Type B pancreatic cell (in vitro differentiated cells): ENCODE data around the gene PER3. TPM values are rescaled to one million over a fixed set of nuclear protein-coding genes. Genes with fewer than 3 reads are reported as not detected.
A peak's percentile ranks its signal among the peaks of the same experiment; 100 is the strongest.

Experiments
- DNase-seq: peaks from one replicate; pipeline ENCODE4 v3.0.0; 2021; ENCODE audit warnings: mixed read lengths; ENCODE audit not compliant: unreplicated experiment; ENCODE audit errors: extremely low spot score
- H3K27ac Mint-ChIP-seq: 2 replicates; pipeline ENCODE4 v1.8.0; 2021; ENCODE audit warnings: mild to moderate bottlenecking, mixed read lengths
- H3K27me3 Mint-ChIP-seq: 2 replicates; pipeline ENCODE4 v1.8.0; 2021; ENCODE audit warnings: mixed read lengths
- H3K36me3 Mint-ChIP-seq: 2 replicates; pipeline ENCODE4 v1.8.0; 2021; ENCODE audit warnings: mixed read lengths
- H3K4me1 Mint-ChIP-seq: one replicate; pipeline ENCODE4 v1.8.0; 2021; ENCODE audit warnings: mixed read lengths; ENCODE audit not compliant: unreplicated experiment
- H3K4me3 Mint-ChIP-seq: 2 replicates; pipeline ENCODE4 v1.8.0; 2021; ENCODE audit warnings: mild to moderate bottlenecking, mixed read lengths
- H3K9me3 Mint-ChIP-seq: 2 replicates; pipeline ENCODE4 v1.8.0; 2021; ENCODE audit warnings: mixed read lengths
- total RNA-seq: library from RNA; stranded (reverse); gene quantifications from 2 replicates; pipeline ENCODE4 v1.2.1, GENCODE V29; 2021; ENCODE audit warnings: low replicate concordance
- TF ChIP-seq, protein P1 (sequence below): fragments of 200-600 bp; sonication (generic); conservative IDR thresholded peaks from 2 replicates; pipeline ENCODE4 v1.5.0; 2021; ENCODE audit warnings: antibody characterized with exemption, mild to moderate bottlenecking

Gene PER3
- total RNA-seq, 1 donor from 2014 or later, result 7.1 TPM

DNA sequence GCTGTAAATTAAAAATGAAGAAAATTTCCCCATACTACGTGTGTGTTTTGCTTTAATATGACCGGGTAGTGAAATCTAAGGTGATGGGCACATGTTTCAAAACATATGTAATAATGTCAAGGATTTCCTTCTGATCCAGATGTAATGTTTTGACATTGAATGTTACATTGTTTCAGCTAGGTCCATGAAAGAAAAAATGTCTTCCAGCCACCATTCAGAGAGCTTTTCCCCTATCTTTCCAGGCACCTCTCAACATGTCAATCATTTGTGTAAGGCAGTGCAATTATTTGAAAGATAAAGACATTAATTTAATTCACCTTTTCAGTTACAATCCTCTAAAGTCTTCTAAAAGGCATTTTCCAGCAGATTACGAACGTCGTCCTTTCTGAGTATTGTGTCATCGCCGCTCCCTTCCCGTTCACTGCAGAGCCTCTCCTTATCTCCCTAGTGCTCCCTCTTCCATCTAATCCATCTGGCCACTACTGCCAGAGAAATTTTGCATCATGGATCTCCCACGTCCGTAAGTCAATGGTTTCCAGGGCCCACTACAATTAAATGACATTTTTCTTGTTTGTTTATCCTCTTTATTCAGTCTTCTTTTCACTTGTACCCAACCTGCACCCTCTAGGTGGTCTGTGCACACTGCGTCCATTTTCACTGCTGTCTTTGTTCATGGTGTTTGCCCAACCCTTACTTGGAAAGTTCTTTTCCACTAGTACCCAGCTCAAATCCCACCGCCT lies 14.2 kb upstream of the PER3 start:
- Mint-ChIP-seq H3K9me3 (no peaks in the 10 kb centered on the region), H3K27me3 (no peaks in the 10 kb centered on the region), H3K27ac (no peak overlapping the region), H3K4me3 (peak overlapping the region; percentile 58), H3K36me3 (peaks cover 17% of the 10 kb centered on the region), H3K4me1 (peaks cover 15% of the 10 kb centered on the region)
- TF ChIP-seq, protein P1, sequence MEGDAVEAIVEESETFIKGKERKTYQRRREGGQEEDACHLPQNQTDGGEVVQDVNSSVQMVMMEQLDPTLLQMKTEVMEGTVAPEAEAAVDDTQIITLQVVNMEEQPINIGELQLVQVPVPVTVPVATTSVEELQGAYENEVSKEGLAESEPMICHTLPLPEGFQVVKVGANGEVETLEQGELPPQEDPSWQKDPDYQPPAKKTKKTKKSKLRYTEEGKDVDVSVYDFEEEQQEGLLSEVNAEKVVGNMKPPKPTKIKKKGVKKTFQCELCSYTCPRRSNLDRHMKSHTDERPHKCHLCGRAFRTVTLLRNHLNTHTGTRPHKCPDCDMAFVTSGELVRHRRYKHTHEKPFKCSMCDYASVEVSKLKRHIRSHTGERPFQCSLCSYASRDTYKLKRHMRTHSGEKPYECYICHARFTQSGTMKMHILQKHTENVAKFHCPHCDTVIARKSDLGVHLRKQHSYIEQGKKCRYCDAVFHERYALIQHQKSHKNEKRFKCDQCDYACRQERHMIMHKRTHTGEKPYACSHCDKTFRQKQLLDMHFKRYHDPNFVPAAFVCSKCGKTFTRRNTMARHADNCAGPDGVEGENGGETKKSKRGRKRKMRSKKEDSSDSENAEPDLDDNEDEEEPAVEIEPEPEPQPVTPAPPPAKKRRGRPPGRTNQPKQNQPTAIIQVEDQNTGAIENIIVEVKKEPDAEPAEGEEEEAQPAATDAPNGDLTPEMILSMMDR, result no peak
- no peak for DNase-seq

DNA sequence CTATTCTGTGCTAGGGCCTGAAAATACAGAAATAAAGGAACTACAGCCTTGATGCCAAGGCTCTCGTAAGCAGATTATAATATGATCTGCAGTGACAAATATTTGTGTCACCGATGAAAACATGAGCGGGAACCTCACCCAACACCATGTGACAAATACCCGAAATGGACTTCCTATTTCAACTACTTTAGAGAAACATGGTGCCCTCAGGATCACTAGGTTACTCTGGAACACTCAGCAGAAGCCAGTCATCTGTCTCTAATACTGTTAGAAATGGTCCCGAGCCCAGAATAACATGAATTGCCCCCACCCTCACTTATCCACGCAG lies 13.5 kb upstream of the PER3 start:
- TF ChIP-seq, protein P1, result no peak
- H3K9me3 Mint-ChIP-seq, result no peaks in the 10 kb centered on the region
- H3K4me1 Mint-ChIP-seq, result peaks cover 15% of the 10 kb centered on the region
- H3K27ac Mint-ChIP-seq, result peak overlapping the region; percentile 89
- H3K36me3 Mint-ChIP-seq, result peaks cover 20% of the 10 kb centered on the region
- H3K27me3 Mint-ChIP-seq, result no peaks in the 10 kb centered on the region
- DNase-seq, result no peak
- H3K4me3 Mint-ChIP-seq, result peak overlapping the region; percentile 90

DNA sequence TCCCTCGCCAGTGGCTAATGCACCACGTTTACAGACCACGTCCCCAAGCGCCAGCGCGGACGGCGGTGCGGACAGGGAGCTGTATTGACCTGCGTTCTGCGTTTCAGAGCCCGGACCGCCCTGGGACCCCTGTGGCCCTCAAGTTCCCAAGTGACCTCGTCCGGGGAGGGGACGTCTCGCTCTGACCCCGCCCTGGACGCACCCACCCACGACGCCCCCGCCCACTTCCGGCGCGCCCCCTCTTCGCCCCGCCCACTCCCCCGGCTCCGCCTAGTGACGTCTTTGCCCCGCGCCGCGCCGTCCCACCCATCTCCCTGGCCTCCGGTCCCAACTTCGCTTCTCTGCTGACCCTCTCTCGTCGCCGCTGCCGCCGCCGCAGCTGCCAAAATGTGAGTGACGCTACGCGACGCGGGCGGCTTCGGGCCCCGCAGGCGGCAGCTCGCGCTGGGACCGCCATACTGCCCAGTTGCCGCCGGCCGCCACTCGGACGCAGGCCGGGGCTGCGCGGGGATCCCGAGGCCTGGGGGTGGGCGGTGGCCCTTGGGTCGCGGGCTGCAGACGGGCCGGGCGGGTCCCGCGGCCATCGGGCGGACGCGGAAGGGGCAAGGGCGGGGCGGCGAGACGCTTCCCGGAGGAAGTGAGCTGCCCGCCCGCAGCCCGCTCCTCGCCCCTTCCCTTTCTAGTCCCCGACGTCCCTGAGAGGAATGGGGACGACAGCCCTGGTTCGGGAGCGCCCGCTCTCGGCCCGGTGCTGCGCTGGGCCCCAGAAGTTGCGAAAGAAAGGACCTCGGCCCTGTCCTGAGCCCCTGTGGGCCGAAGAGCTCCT lies 12.9 kb upstream of the PER3 start, which contains the start of gene VAMP3:
TSS of gene VAMP3 (plus strand) at position 300 of the 826 bp plus-strand sequence. CDS start at position 388, 88 bp downstream.
- peaks cover 15% of the 10 kb centered on the region for H3K4me1 Mint-ChIP-seq
- peak within 1 kb of the TSS; percentile 89 for H3K27ac Mint-ChIP-seq
- TF ChIP-seq, protein P1, result no peak
- no peaks in the 10 kb centered on the region for H3K27me3 Mint-ChIP-seq
- DNase-seq, result peak; percentile 87
- H3K9me3 Mint-ChIP-seq, result no peaks in the 10 kb centered on the region
- H3K4me3 Mint-ChIP-seq, result peak within 1 kb of the TSS; percentile 90
- peaks cover 23% of the 10 kb centered on the region for H3K36me3 Mint-ChIP-seq

DNA sequence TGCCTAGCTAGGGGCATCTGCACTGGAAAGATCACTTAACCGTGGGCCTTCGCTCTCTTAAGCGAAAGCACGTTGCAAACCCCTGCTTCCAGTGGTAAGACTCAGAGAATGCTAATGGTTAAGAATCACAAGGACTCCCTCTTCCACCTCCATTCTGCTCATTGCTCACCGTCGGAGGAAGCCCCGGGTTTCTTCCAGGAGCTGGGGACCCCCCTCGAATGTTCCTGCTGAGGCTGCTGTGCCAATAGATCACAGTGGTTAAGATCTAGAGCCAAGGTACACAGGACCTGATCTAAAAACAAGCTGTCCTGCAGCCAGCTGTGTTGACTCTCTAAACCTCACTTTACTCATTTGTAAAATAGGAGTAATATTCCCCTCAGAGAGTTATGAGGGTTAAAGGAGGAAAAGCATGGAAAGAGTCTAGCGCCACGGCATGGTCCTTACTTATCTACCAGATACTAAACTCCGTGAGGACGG lies 12.2 kb upstream of the PER3 start:
- Mint-ChIP-seq H3K9me3 (no peaks in the 10 kb centered on the region), H3K4me1 (peaks cover 15% of the 10 kb centered on the region), H3K27me3 (no peaks in the 10 kb centered on the region), H3K4me3 (peak overlapping the region; percentile 89), H3K36me3 (peaks cover 23% of the 10 kb centered on the region), H3K27ac (peak overlapping the region; percentile 87)
- TF ChIP-seq, protein P1, result no peak
- DNase-seq, result no peak

DNA sequence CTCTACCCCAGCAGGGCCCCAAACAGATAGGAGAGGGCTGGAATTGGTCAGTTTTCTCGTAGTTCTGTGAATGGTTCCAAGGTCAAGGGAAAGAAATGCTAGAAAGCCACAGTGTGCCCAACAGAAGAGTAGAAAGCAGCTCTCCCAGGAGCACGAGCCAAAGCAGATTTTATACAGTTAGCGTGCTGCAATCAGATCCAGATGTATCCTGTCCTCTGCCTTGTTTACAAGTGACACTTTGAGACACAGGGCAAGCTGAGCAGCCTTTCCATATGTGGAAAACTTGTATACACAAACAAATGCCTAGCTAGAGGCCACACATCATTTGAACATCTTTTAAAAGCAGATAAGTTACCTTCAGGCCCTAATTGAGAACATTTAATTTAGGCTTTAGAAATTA lies 6.5 kb upstream of the PER3 start:
- peaks cover 26% of the 10 kb centered on the region for H3K36me3 Mint-ChIP-seq
- TF ChIP-seq, protein P1, result no peak
- H3K4me1 Mint-ChIP-seq, result peaks cover 10% of the 10 kb centered on the region
- H3K9me3 Mint-ChIP-seq, result no peaks in the 10 kb centered on the region
- no peak for DNase-seq
- no peak overlapping the region for H3K27ac Mint-ChIP-seq
- no peak overlapping the region for H3K4me3 Mint-ChIP-seq
- H3K27me3 Mint-ChIP-seq, result no peaks in the 10 kb centered on the region
